EH (cell line): ENCODE data around the gene IGF2R.
"Not testable (repeated sequence)": the region's sequence is repeated elsewhere in the genome, so short reads cannot be mapped to it uniquely, and the experiment has no call there.

Experiments
- DNase-seq: peaks from one replicate; pipeline ENCODE4 v3.0.0-alpha.2; 2015; ENCODE audit warnings: low read depth

IGF2R gene

DNA sequence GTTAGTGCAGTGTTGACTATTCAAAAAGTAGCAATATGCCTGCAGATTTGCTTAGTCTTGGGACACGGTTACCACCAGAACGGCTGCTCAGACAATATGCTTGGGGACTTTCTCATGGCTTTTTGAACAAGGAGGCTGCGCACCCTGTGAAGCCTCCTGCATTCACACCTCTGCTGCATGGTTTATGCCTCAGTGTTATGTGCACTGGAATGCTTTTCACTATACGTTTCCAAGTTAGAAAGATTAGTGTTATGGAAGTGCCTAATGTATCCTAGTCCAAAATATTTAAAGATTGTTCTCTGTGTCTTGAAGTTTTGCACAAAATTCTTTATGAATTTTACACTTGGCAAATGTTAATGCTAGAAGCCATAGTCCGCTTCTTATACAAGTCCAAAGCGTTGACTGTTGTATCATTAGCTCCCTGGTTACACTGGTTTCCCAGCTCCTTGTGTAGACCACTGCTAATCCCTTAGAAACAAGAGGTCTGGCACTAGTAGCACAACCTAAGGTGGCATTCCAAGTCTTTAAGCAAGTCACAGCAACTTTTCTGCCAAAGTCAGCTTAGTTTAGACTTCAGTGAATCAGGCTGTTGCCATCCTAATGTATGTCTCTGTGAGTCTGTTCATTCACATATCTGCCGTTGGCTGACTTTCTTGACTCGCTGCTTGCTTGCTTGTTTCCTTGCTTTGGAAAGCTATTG lies 126.4 kb downstream of the IGF2R start:
- DNase-seq = no peak

DNA sequence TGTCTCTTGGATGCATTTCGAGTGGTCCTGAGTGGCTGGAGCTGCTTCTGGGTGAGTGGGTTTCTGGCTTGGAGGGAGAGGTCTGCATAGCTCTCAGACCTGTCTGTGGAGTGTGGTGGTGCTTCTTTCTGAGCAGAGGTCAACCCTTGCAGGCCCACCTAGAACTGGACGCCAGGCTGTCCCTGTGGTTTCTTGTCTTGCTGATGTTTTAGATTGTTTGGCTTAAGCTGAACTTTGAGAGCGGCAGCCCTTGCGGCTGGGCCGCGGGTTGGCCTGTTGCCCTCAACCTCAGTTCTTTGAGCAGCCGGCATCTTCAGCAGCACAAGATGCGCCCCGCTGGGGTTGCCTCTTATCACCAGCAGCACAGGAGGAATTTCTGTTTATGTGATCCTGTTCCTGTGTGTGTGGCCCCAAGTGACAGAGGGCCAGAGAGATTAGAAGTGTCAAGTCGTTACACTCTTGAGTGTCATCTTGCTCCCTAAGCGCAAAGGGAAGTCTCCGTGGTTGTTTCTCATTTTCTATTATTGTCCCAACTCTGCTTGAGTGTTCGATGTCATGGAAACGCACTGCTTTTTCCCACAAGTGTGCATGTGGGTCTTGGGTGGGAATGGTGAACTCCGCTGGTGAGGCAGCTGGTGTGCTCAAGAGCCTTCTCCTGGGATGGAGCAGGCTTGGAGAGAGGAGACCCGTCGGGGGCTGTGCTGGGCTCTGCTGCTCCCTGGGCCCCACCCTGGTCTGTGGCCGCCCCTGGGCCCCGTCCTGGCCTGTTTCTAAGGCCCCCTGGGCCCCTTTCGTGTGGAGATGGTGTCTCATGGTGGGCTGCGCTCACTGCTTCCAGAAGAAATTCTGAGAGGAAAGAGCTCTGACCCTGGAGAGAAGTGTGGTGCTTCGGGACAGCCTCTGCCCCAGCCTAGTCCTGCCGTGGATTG lies 132.7 kb downstream of the IGF2R start:
- no peak for DNase-seq

DNA sequence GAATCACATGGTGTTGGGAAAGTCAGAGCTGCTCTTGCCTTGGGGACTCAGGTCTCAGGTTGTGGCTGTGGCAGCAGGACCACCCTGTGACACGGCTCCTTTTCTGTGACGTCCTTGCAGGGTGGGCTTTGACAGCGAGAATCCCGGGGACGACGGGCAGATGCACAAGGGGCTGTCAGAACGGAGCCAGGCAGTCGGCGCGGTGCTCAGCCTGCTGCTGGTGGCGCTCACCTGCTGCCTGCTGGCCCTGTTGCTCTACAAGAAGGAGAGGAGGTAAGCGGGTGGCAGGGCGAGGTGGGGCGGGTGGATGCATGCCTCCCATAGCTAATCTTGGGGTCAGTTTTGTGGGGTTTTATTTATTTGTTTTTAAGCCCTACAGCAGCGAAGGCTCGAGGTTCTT lies 133.5 kb downstream of the IGF2R start:
- DNase-seq = no peak

DNA sequence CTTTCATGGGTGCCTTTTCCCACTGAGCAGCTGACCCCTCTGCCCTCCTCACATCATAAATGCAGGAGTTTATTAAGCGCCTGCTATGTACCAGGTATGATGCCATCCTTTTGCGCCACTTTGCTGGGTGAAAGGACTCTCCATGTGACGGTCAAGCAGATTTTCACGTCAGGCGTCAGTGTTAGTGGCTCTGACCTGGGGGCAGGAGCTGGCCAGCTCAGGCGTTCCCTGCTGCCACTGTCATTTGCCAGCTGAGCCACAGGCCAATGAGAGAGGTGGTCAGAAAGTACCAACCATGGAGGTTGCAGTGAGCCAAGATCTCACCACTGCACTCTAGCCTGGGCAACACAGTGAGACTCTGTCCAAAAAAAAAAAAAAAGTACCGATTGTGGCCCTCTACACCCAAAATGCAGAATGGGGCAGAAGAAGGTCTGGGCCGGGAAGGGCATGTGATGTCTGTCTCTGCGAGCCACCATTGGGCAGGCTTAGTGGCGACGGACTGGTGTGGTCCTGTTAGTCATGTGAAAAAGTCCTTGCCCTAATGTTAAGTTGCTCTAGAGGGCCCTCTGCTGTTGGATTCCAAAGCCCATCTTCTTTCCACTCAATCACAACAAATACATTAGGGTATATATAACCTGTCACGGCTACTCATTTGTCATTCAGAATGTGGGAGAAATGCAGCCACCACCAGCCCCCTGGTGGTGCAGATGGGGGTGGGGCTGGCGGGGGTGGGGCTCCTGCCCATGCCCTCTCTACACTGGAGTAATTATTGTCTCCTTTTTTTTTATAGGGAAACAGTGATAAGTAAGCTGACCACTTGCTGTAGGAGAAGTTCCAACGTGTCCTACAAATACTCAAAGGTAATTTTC lies 134.3 kb downstream of the IGF2R start:
- peak; percentile 40 for DNase-seq

DNA sequence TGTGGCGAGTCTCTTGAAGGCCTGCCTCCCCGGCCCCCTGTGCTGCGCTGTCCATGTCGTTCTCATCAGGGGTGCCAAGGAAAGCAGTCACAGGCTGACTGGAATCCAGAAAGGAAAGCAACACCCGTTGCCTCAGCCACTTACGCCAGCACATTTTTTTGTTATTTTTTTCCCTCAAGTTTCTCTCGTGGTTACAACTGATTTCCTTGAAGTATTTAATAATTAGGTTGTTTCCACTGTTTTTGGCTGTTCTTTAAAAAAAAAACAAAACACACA lies 134.9 kb downstream of the IGF2R start:
- DNase-seq = no peak

DNA sequence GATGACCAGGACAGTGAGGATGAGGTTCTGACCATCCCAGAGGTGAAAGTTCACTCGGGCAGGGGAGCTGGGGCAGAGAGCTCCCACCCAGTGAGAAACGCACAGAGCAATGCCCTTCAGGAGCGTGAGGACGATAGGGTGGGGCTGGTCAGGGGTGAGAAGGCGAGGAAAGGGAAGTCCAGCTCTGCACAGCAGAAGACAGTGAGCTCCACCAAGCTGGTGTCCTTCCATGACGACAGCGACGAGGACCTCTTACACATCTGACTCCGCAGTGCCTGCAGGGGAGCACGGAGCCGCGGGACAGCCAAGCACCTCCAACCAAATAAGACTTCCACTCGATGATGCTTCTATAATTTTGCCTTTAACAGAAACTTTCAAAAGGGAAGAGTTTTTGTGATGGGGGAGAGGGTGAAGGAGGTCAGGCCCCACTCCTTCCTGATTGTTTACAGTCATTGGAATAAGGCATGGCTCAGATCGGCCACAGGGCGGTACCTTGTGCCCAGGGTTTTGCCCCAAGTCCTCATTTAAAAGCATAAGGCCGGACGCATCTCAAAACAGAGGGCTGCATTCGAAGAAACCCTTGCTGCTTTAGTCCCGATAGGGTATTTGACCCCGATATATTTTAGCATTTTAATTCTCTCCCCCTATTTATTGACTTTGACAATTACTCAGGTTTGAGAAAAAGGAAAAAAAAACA lies 136.1 kb downstream of the IGF2R start:
- no peak for DNase-seq

DNA sequence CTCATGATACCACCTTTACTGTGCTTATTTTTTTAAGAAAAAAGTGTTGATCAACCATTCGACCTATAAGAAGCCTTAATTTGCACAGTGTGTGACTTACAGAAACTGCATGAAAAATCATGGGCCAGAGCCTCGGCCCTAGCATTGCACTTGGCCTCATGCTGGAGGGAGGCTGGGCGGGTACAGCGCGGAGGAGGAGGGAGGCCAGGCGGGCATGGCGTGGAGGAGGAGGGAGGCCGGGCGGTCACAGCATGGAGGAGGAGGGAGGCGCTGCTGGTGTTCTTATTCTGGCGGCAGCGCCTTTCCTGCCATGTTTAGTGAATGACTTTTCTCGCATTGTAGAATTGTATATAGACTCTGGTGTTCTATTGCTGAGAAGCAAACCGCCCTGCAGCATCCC lies 137.1 kb downstream of the IGF2R start:
- no peak for DNase-seq

DNA sequence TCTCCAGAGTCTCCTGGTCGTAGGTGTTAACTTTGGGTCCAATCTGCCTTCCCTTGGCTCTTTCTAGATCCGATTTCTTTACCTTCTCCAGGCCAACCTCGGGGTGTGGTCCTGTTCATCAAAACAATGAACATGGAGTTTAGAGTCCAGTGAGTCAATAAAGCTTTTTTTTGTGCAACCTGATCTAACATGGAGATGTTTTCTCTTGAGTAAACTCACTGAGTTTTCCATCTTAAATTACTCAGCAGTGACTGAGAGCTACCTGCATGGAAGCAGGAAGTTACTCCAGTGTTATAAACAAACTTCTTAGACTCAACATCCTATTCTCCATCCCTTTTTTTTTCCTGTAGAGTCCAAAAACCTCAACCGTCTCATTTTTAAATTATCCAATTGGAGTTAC lies 137.8 kb downstream of the IGF2R start:
- no peak for DNase-seq

DNA sequence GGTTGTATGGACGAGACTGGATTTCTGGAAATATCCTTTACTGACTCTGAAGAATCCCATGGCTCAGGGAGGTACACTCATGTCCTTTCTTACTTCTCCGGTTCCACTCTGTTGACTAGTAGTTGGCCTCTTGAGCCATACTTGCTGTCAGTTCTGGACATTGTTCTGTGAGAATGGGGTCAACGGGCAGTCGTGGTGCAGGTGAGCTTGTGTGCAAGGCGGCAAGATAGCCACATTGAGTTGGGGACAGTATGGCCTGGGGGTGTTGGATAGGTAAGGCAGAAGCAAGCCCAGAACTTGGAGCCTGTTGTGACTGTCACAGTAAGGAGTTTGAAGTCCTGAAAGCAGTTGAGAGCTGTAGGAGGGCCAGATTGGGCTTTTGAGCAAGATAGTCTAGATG lies 139.2 kb downstream of the IGF2R start:
- DNase-seq = no peak

DNA sequence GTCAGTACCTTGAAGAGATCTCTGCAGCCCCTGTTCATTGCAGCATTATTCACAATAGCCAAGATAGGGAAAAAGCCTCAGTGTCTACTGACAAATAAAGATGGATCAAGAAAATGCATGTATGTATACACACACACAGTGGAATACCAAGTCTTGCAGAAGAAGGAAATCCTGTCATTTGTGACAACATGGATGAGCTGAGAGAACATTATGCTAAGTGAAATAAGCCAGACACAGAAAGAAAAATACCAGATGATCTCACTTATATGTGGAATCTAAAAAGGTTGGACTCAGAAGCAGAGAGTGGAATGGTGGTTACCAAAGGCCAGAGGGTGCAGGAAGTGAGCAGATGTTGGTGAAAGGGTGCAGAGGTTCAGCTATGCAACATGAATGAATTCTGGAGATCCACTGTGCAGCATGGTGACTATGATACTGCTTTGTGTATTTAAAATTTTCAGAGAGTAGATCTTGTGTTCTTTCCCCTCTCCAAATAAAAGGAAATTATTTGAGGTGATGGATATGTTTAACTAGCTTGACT lies 141.8 kb downstream of the IGF2R start:
- peak; percentile 44 for DNase-seq

DNA sequence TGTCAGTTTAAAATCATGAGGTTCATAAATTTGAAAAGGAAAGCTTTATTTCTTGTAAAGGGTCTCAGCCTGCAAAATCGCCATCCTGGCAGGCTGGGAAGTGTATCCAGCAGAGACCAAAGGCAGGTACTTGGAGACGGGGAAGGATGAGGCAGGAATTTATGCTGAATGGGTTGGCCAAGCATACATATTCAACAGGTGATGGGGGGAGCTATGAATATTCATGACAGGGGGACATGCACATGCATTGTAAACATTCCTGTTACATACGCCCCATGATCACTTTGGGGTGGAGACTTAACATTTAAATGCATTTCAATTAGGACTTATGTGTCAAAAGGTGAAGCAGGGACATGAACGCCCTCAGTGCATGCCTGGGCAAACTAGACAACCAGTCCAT lies 142.9 kb downstream of the IGF2R start:
- no peak for DNase-seq

DNA sequence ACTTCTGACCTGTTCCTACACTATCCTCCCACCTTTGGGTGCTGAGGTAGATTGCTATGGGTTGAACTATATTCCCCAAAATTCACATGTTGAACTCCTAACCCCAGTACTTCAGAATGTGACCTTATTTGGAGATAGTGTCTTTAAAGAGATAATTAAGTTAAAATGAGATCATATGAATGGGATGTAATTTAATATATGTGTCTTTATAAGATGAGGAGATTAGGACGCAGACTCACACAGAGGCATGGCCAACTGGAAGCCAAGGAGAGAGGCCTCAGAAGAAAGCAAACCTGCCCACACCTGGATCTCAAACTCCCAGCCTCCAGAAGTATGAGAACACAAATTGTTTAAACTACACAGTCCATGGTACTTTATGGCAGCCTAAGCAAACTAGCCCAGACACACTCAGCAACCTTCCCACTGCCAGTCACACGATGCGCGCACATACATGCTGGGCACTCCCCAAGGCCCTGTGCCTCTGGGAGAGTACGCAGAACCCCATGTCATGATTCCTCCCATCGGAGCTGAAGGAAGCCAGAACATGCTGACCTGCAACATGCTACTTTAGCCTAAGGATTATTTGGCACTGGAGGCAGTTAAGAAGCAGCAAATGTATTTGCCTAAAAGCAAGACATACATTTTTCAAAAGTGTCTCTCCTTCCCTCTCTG lies 143.9 kb downstream of the IGF2R start:
- DNase-seq = no peak

DNA sequence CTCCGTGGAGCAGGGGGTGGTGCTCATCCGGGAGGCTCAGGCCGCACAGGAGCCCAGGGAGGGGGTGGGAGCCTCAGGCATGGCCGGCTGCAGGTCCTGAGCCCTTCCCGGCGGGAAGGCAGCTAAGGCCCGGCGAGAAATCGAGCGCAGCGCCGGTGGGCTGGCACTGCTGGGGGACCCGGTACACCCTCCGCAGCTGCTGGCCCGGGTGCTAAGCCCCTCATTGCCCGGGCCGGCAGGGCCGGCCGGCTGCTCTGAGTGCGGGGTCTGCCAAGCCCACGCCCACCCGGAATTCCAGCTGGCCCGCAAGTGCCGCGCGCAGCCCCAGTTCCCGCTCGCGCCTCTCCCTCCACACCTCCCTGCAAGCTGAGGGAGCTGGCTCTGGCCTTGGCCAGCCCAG lies 145.7 kb downstream of the IGF2R start:
- DNase-seq = not testable (repeated sequence)

DNA sequence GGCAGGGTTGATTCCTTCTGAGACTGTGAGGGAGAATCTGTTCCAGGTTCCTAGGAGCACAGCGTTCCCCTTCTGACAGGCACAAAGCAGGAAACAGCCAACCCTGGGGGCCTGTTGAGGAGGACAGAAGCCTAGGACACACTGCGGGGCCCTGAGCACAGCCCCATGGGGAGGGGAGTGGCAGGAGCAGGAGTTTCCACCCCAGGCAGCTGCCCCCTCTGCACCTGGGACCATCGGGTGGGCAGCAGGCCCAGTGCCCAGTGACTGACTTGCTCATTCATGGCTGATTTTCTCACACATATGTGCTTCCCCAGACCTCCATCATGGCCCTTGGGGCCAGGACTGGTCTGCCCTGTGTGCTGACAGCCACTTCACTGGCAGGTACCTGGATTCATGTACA lies 146.5 kb downstream of the IGF2R start:
- DNase-seq = no peak

DNA sequence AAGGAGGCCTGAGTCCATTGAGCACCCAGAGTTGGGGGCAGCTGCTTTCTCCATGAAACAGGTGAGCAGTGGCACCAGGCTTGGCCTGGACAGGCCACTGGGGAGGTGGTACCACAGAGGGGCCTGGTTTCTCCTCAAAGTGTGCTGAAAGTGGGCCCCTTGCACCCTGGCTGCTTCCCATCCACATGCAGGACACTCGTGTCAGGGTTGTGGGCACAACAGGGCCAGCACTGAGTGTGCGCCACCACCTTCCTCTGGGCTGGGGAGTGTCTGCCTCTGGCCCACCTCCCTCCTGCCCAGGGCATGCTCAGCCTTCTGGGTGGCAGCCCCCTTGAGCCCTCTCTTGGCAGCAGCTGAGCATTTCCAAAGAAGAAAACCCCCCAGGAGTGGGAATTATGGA lies 147.5 kb downstream of the IGF2R start:
- DNase-seq = no peak

DNA sequence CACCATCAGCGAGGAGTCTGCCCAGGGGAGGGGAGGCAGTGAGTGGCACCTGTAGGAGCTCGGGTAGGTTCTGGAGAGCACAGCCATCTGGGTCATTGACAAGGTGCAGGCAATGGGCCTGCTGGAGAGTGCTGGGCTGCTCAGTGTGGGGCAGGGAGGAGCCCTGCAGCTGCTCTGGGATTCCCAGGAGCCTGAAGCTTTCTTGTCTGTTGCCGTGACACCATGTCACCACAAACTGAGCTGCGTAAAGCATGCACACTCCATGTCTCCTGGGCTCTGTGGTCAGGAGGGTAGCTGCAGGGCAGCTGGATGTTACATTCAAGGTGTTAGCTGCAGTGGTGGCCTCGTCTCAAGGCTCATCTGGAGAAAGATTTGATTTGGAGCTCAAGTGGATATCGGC lies 148.3 kb downstream of the IGF2R start:
- no peak for DNase-seq

DNA sequence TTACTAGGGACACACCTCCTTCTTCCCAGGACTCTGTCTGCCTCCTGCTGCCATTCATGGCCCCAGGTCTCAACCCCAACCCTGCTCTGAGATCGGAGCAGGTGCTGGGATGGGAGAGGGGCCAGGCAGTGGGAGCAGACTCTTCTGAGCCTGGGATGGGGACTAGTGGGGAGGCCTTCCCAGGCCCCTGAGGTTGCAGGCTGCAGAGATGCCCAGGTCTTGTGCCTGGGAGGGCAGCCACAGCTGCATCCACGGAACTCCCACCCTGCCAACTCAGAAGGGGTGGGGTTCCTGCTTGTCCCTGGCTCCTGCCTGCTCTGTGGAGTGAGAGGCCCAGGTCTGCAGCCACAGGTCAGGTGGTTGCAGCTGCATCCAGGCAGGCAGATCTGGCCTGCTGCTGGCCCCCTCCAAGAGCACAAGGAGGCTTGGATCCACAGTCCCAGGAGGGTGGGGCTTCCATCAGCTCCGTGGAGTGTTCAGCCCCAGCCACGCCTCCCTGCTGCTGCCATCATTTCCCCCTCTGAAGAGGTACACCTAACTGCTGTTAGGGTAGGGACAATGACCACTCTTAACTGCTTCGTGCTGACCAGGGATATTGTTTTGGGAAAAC lies 149.8 kb downstream of the IGF2R start:
- DNase-seq = no peak

DNA sequence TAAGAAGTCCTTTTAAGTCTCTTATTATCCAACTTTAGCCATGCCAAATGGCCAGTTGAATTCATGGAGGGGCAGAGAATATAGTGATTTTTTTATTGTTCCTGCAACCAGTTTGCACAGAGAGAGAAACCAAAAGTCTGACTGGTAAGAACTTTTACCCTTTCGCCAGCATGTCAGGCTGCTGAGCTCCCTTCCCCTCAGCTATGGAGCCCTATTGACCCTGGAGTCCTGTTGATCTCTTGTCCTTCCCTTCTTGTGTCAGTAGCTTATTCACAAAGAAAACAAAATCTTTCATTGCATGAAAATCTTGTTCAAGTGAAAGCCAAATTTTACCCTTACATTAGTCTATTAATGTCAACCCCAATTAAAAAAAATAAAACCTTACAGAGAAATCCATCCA lies 151.2 kb downstream of the IGF2R start:
- peak; percentile 5 for DNase-seq

DNA sequence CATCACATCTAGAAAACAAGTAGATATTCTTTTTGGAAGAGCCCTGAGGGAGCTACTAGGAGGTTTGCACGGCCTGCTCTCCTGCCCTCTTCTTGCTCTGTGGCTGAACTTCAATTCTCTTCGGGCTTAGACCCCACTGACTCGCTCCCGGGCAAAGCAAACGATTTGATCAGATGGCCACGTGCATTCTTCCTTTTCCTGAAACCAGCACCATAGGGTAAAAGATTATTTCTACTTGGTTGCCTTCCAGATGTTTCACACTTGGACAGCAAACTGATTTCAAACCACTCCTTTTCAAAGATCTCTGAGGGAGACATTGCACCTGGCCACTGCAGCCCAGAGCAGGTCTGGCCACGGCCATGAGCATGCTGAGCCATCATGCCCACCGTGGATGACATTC lies 152.7 kb downstream of the IGF2R start, which contains the start of gene SLC22A1:
Gene SLC22A1, plus strand, starts transcription at position 258 of the 400 bp plus-strand sequence. Its CDS starts 121 bp downstream, at position 379.
- no peak for DNase-seq

DNA sequence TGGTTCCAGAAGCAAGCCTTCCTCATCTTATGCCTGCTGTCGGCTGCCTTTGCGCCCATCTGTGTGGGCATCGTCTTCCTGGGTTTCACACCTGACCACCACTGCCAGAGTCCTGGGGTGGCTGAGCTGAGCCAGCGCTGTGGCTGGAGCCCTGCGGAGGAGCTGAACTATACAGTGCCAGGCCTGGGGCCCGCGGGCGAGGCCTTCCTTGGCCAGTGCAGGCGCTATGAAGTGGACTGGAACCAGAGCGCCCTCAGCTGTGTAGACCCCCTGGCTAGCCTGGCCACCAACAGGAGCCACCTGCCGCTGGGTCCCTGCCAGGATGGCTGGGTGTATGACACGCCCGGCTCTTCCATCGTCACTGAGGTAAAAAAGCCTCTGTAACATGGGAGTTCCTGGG lies 153.1 kb downstream of the IGF2R start:
- no peak for DNase-seq

DNA sequence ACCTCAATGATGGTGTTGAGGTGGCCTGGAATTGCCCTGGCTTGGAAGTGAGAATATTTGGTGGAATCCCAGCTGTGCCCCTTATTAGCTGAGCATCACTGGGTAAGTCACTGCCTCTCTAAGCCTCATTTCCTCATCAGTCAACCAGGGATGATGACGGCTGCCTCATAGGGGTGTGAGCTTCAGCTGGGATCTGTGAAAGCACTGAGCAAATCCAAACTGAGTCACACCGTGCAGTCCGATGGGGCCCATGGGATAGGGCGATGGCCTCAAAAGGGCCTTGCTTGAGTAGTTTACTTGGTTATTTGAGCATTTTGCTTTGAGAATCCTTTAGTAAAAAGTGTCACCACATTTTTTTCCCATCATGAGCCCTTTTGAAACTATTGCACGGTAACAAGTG lies 153.9 kb downstream of the IGF2R start:
- DNase-seq = no peak
